Measurements from ENCODE around the gene SLC9A8. TPM values are rescaled to one million over a fixed set of nuclear protein-coding genes. Genes with fewer than 3 reads are reported as not detected.
A peak's percentile ranks its signal among the peaks of the same experiment; 100 is the strongest.

The SLC9A8 gene
- total and polyA plus RNA-seq, 2 of the 4 experiments (the other 2 are of a cell fraction), result 4.1 to 5.0 TPM

DNA sequence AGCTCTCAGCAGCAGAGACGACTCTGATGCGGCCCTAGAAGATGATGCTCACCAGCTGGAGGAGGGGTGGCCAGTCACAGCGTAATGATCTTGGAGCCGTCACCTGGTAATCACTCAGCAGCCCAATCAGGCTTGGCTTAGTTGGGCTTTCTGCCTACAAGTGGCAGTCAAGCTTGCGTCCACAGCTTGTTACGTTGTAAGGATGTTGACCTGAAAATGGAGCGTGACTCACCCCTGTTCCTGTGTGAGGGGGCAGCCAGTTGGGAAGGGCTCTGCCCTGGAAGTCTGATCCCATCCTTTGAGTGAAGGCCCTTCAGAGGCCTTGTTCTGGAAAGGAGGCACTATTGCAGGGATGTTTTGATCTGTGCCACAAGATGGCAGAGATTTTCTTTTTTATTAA, 52.9 kb downstream of the SLC9A8 start:
- in situ Hi-C loops (cut with MboI; ENCODE audit: low sequenced_read_pairs), result loop anchor here (25.0 kb wide), 1 partner anchor 528 kb away; no protein-coding TSS in a partner anchor
- ATAC-seq (ENCODE audit: low read depth) (no peak), DNase-seq (peak; percentile 24)
- Histone ChIP-seq H3K4me2 (ENCODE audit: low read depth, low read length) (no peak overlapping the region), H4K8ac (ENCODE audit: low read depth in 2 of 2, low read length in 2 of 2) (no peak overlapping the region), H2BK120ac (ENCODE audit: low read depth, low read length) (no peak overlapping the region), H3K14ac (replicated peaks; ENCODE audit: low read depth, low read length) (no peak overlapping the region), H4K91ac (ENCODE audit: insufficient read depth, low read depth, low read length) (no peak overlapping the region), H3K4me3 (ENCODE audit: insufficient read depth, low read depth, low read length) (no peak overlapping the region), H3K9me1 (ENCODE audit: insufficient read depth, low read length) (peaks cover 4% of the 10 kb centered on the region; the same call in 1 of the 2 replicates), H3K56ac (ENCODE audit: extremely low read depth, insufficient read depth, low read length) (no peak overlapping the region), H3K36me3 (ENCODE audit: control insufficient read depth, insufficient read depth, low read length) (peaks cover 17% of the 10 kb centered on the region), H3K27me3 (ENCODE audit: control insufficient read depth, insufficient read depth, low read length) (no peaks in the 10 kb centered on the region), H3K9ac (ENCODE audit: low read depth, low read length) (no peak overlapping the region), H3K23ac (ENCODE audit: low read depth, low read length) (no peak overlapping the region), H2AK5ac (ENCODE audit: low read depth, low read length) (no peak overlapping the region), H3K79me1 (ENCODE audit: low read depth in 1 of 2, low read length in 2 of 2) (no peaks in the 10 kb centered on the region; a peak in 1 of 4 replicates), H4K5ac (ENCODE audit: low read depth, low read length) (no peak overlapping the region), H4K20me1 (ENCODE audit: insufficient read depth, low read length) (no peaks in the 10 kb centered on the region), H3K18ac (ENCODE audit: low read depth, low read length) (no peak overlapping the region), H2BK20ac (ENCODE audit: low read depth, low read length) (no peak overlapping the region), H2AFZ (replicated peaks; ENCODE audit: low read length, poor library complexity) (no peak overlapping the region), H3K4ac (ENCODE audit: low read depth, low read length) (no peak overlapping the region), H3K27ac (ENCODE audit: insufficient read depth, low read length) (no peak overlapping the region), H2BK15ac (ENCODE audit: low read depth, low read length) (no peak overlapping the region), H2AK9ac (replicated peaks; ENCODE audit: low read depth, low read length, poor library complexity) (no peak overlapping the region), H3K4me1 (ENCODE audit: control insufficient read depth, insufficient read depth, low read length) (peaks cover 2% of the 10 kb centered on the region; the same call in 1 of the 2 replicates), H3K9me3 (ENCODE audit: control insufficient read depth, insufficient read depth, low read length) (no peaks in the 10 kb centered on the region), H2BK5ac (ENCODE audit: low read depth, low read length, poor library complexity, severe bottlenecking) (no peak overlapping the region)
- dilution Hi-C loops (cut with HindIII; ENCODE audit: low sequenced_read_pairs, unreplicated experiment), result no loop called here
- intact Hi-C loops (cut with micrococcal nuclease), result no loop called here
- 92% methylated on average over 5 of the region's 7 CpGs; no CpG with 5 or more reads in 1 of the 2 experiments for WGBS, 2 experiments (ENCODE audit: extremely low coverage in 2 of 2, insufficient read length in 1 of 2)
- TF ChIP-seq RAD21 (IDR thresholded peaks at IDR 0.05; ENCODE audit: low read length) (no peak), RFX5 (IDR thresholded peaks at IDR 0.05; ENCODE audit: low read depth, low read length) (no peak), MAFK (IDR thresholded peaks at IDR 0.05; ENCODE audit: low read depth, low read length) (no peak), POLR2A (IDR thresholded peaks at IDR 0.05; ENCODE audit: low read depth, low read length) (no peak), NFE2L2 (IDR thresholded peaks at IDR 0.05; ENCODE audit: low read depth, low read length) (no peak), MAZ (IDR thresholded peaks at IDR 0.05; ENCODE audit: borderline replicate concordance, low read depth, low read length) (no peak)
- TF ChIP-seq, protein P1, sequence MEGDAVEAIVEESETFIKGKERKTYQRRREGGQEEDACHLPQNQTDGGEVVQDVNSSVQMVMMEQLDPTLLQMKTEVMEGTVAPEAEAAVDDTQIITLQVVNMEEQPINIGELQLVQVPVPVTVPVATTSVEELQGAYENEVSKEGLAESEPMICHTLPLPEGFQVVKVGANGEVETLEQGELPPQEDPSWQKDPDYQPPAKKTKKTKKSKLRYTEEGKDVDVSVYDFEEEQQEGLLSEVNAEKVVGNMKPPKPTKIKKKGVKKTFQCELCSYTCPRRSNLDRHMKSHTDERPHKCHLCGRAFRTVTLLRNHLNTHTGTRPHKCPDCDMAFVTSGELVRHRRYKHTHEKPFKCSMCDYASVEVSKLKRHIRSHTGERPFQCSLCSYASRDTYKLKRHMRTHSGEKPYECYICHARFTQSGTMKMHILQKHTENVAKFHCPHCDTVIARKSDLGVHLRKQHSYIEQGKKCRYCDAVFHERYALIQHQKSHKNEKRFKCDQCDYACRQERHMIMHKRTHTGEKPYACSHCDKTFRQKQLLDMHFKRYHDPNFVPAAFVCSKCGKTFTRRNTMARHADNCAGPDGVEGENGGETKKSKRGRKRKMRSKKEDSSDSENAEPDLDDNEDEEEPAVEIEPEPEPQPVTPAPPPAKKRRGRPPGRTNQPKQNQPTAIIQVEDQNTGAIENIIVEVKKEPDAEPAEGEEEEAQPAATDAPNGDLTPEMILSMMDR (conservative IDR thresholded peaks at IDR 0.05; ENCODE audit: low read depth, low read length), result no peak
- ChIA-PET CTCF (no interaction called here), POLR2A (ENCODE audit: unreplicated experiment) (no interaction called here)
- no TSS peak for BruUV-seq (replicated peaks)
